GM19372 (cell line): ENCODE measurements around the gene LCN12.
"Not testable (repeated sequence)": the region's sequence is repeated elsewhere in the genome, so short reads cannot be mapped to it uniquely, and the experiment has no call there.

Source experiments
- ATAC-seq: cut with Tn5 transposase; IDR thresholded peaks from one replicate; pipeline ENCODE4 v1.9.1; 2021; ENCODE audit warnings: mild to moderate bottlenecking, low read depth, moderate library complexity; ENCODE audit not compliant: unreplicated experiment

The LCN12 gene

GRCh38 chr9:137004285-137004684 is 52.2 kb downstream of the LCN12 start:
- ATAC-seq = not testable (repeated sequence)
